Tibial artery (tissue), 4 donors: ENCODE measurements around the gene NPNT.
A peak's percentile ranks its signal among the peaks of the same experiment; 100 is the strongest.

Experiments used
- DNase-seq, 2 donors: peaks; one replicate each; pipeline ENCODE4 v3.0.0-alpha.2; 2019
- H3K27ac ChIP-seq, 2 donors: fragments of 200-600 bp; sonication (generic) in 1 of 2; 1 replicate in 1 of 2; 2 replicates in 1 of 2; pipeline ENCODE4 v1.5.1; 2018 to 2019; ENCODE audit warnings: mild to moderate bottlenecking in 1 of 2
- H3K27me3 ChIP-seq, 2 donors: fragments of 200-600 bp; sonication (generic) in 1 of 2; one replicate each; pipeline versions ENCODE4 v1.5.1 to v1.6.0; 2016 to 2019
- H3K36me3 ChIP-seq, 3 donors: fragments of 200-600 bp; sonication (generic) in 2 of 3; one replicate each; pipeline ENCODE4 v1.5.1; 2016 to 2019; ENCODE audit warnings: mild to moderate bottlenecking in 2 of 3
- H3K4me1 ChIP-seq, 4 donors: fragments of 200-600 bp; sonication (generic) in 2 of 4; 1 replicate in 3 of 4; 2 replicates in 1 of 4; pipeline ENCODE4 v1.5.1; 2016 to 2019
- H3K4me3 ChIP-seq, 2 donors: fragments of 200-600 bp; sonication (generic) in 1 of 2; 1 replicate in 1 of 2; 2 replicates in 1 of 2; pipeline ENCODE4 v1.5.1; 2018 to 2019; ENCODE audit warnings: mild to moderate bottlenecking in 2 of 2
- H3K9me3 ChIP-seq, 3 donors: fragments of 200-600 bp; sonication (generic) in 1 of 3; one replicate each; pipeline ENCODE4 v1.5.1; 2016 to 2019
- intact Hi-C: fragments of 100-400 bp; cut with DNase I; formaldehyde crosslinking; loops from one replicate; pipeline ENCODE4 v1.15.0; 2023; ENCODE audit warnings: low total_unique reads
- TF ChIP-seq, protein P1 (sequence below), 2 experiments: fragments of 200-600 bp in 1 of 2; fragments of 450-650 bp in 1 of 2; IDR thresholded peaks; one replicate each; pipeline ENCODE4 v1.5.1; 2017 to 2019; ENCODE audit warnings: antibody characterized with exemption in 2 of 2, mild to moderate bottlenecking in 1 of 2, moderate library complexity in 1 of 2

NPNT gene

DNA sequence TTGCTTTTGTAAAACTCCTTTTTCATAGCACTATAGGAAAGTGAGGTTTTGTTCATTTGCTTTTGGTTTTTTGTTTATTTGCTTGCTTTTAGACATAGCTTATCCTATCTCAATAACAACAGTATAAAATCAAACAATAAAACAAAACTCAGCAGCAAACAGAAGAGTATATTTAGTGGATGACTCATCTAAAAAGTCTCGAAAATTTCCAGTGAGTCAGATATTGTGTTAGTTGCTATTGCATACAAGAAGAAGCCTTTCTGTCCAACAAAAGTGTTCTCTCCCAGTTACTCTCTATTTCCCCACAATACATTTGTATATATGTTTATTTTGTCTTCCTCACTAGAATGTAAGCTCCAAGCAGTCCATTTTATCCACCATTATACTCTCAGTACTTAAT is 36.0 kb upstream of the NPNT start:
- Histone ChIP-seq H3K36me3 (peaks cover 0 to 5% (median 0%) of the 10 kb centered on the region in 3 donors), H3K9me3 (peaks cover 0 to 7% (median 0%) of the 10 kb centered on the region in 3 donors), H3K27ac (peak overlapping the region in 1 of 2 donors; percentile 33), H3K27me3 (no peaks in the 10 kb centered on the region), H3K4me3 (no peak overlapping the region), H3K4me1 (peaks cover 0 to 19% (median 0%) of the 10 kb centered on the region in 4 donors)
- intact Hi-C loops: no loop called here
- TF ChIP-seq, protein P1, sequence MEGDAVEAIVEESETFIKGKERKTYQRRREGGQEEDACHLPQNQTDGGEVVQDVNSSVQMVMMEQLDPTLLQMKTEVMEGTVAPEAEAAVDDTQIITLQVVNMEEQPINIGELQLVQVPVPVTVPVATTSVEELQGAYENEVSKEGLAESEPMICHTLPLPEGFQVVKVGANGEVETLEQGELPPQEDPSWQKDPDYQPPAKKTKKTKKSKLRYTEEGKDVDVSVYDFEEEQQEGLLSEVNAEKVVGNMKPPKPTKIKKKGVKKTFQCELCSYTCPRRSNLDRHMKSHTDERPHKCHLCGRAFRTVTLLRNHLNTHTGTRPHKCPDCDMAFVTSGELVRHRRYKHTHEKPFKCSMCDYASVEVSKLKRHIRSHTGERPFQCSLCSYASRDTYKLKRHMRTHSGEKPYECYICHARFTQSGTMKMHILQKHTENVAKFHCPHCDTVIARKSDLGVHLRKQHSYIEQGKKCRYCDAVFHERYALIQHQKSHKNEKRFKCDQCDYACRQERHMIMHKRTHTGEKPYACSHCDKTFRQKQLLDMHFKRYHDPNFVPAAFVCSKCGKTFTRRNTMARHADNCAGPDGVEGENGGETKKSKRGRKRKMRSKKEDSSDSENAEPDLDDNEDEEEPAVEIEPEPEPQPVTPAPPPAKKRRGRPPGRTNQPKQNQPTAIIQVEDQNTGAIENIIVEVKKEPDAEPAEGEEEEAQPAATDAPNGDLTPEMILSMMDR (IDR thresholded peaks at IDR 0.05): no peak
- DNase-seq: no peak

GRCh38 chr4:105870963-105871362 is 24.3 kb upstream of the NPNT start:
- no peak for DNase-seq
- H3K4me1 ChIP-seq: peaks cover 0 to 14% (median 2%) of the 10 kb centered on the region in 4 donors
- no peak overlapping the region for H3K27ac ChIP-seq
- no peak overlapping the region for H3K4me3 ChIP-seq
- H3K36me3 ChIP-seq: no peaks in the 10 kb centered on the region
- intact Hi-C loops: no loop called here
- H3K27me3 ChIP-seq: no peaks in the 10 kb centered on the region
- no peaks in the 10 kb centered on the region for H3K9me3 ChIP-seq
- TF ChIP-seq, protein P1 (IDR thresholded peaks at IDR 0.05): no peak

- Histone ChIP-seq H3K4me3 (no peak overlapping the region), H3K27ac (no peak overlapping the region), H3K4me1 (peaks cover 0 to 14% (median 2%) of the 10 kb centered on the region in 4 donors), H3K27me3 (no peaks in the 10 kb centered on the region), H3K36me3 (no peaks in the 10 kb centered on the region), H3K9me3 (no peaks in the 10 kb centered on the region)
- DNase-seq: no peak
- intact Hi-C loops: no loop called here
- TF ChIP-seq, protein P1 (IDR thresholded peaks at IDR 0.05): no peak
Observed at GRCh38 chr4:105871997-105872396, 23.3 kb upstream of the NPNT start.

- Histone ChIP-seq H3K27me3 (no peaks in the 10 kb centered on the region), H3K9me3 (no peaks in the 10 kb centered on the region), H3K27ac (no peak overlapping the region), H3K4me1 (peaks cover 0 to 14% (median 2%) of the 10 kb centered on the region in 4 donors), H3K4me3 (no peak overlapping the region), H3K36me3 (no peaks in the 10 kb centered on the region)
- no peak for DNase-seq
- TF ChIP-seq, protein P1 (IDR thresholded peaks at IDR 0.05): no peak
- intact Hi-C loops: no loop called here
Observed at GRCh38 chr4:105875233-105875632, 20.0 kb upstream of the NPNT start.

- H3K9me3 ChIP-seq: no peaks in the 10 kb centered on the region
- intact Hi-C loops: no loop called here
- TF ChIP-seq, protein P1 (IDR thresholded peaks at IDR 0.05): no peak
- no peaks in the 10 kb centered on the region for H3K27me3 ChIP-seq
- no peak overlapping the region for H3K27ac ChIP-seq
- no peak overlapping the region for H3K4me3 ChIP-seq
- DNase-seq: no peak
- peaks cover 0 to 14% (median 2%) of the 10 kb centered on the region in 4 donors for H3K4me1 ChIP-seq
- H3K36me3 ChIP-seq: no peaks in the 10 kb centered on the region
Observed at GRCh38 chr4:105878668-105879067, 16.6 kb upstream of the NPNT start.

DNA sequence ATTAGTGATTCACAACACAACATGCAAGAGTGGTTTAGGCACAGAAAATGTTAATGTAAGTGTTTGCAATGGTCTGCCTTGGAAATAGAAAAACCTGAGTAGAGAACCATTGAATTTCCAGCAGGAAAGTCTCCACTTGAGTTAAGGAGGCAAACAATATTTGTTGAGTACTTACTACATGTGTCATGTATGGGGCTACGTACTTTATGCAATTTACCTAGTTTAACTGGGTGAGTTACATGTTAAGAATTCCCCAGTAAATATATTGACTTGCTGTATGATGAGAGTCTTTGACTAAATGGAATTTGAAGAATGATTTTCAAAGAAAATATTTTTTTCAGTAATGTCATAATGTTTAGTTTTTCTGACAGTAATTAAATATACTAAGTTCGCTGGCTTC is 7.8 kb upstream of the NPNT start:
- Histone ChIP-seq H3K27me3 (no peaks in the 10 kb centered on the region), H3K9me3 (no peaks in the 10 kb centered on the region), H3K27ac (no peak overlapping the region), H3K36me3 (no peaks in the 10 kb centered on the region), H3K4me1 (no peaks in the 10 kb centered on the region), H3K4me3 (no peak overlapping the region)
- TF ChIP-seq, protein P1 (IDR thresholded peaks at IDR 0.05): no peak
- intact Hi-C loops: no loop called here
- no peak for DNase-seq
